ENCODE data around the gene PRICKLE1.

PRICKLE1 gene

DNA sequence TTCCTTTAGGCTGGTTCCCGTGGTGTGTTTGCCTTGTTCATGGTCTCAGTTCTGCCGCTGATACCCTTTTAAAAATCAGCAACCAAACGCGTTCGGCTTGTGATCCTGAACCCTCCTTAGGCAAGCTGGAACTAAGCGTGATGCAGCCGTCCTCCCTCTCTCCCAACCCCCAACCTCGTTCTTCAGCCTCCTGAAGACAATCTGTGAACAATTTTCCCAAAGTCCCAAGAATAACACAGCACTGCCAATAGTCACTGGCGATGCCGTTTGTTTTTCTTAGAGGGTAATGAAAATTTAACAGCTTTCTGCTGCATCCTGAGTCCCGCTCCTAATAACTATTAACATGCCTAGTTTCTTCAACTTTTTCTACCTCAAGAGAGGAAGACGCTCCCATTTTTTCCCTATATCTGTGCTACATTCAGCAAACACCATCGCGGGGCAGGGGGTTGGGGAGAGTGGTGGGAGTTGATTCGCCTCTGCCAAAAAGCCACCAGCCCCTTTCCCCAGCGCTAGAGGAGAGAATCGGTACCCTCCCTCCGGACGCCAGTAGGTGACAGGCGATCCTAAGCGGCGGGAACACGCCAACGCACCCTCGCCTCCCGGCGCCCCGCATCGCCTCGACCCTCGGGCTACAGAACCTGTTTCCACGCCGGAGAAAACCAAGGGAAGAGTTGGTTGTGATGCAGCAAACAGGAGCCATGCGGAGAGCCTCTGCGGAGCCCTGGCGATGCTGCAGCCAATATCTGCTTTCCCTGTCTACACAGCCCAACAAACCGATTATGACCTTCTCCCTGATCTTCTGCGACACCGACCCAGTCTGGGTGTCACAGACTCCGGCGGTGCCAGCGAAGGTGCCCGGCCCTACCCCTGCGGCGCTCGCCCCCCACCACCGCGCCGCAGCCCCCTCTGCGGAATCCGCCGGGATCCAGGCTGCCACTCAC, 752 bp downstream of the PRICKLE1 start:
- DNase-seq: no peak

DNA sequence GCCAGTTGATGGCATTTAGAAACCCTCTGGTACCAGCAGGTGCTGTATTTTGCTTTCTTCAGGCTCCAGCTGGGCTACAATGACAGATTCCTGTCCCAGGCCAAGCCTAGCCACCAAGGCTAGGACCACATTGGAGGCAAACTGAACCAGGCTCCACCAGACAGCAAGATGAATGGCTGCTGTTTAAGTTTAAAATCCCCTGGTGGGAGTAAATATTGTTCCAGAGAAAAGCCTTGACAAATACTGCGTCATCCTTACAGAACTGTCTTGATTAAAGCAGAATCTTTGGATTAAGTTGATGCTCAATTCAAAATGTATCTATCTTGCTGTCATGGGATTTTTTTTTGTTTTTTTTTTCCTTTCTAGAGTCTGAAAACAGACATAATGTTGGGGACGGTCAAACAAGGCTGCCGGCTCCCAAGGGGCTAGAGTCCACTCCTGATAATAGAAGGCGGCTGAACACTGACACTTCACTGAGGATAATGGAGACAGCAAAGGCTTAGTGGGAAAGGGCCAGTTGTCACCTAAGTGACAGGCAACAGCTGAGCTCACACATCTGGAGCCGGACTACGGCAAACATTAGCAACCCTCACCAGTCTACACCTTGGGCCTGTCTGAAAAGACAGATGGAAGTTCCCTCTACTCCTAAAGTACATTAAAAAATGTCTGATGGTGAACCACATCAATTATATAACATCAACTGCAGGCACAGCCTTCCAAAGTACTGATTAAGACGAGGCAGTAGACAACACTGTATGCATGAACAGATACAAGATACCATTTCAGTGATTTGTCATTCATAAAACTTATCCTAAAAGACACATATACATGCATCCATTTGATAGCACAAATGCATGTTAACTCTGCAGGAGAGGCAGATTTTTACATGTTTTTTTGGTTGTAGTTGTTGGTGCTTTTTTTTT, 1.7 kb downstream of the PRICKLE1 start:
- no peak for DNase-seq

DNA sequence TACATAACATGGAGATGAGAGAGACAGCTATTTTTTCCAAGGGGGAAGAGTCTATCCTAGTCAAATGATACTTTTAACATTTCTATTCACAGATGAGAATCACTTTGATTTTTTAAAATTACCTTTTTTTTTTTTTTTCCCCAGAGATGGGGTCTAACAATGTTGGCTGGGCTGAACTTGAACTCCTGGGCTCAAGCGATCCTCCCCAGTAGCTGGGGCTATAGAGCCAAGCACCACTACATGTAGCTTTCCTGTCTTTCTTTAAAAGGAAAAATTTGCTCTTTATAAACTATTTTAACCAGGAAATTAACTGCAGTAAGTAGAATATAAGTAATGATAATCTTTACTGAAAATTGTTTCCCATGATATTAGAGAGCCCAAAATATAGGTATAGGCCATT, 3.3 kb downstream of the PRICKLE1 start:
- DNase-seq: no peak

DNA sequence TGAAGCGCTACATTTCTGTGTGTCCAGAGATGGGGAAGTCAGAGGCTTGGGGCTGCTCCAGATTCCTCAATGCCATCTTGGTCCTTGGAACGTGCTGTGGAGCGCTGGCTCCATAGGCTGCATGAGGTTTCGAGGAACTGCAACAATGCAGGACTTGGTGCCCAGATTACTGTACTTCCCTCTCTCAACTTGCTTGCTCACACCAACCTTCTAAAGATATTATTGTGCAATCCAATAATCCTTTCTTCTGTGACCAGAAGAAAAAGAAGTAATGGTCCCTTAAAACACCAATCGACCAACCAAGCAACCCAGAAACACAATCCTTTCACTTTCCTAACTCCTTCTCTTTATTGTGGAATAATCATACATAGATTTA, 3.7 kb downstream of the PRICKLE1 start:
- DNase-seq: no peak

DNA sequence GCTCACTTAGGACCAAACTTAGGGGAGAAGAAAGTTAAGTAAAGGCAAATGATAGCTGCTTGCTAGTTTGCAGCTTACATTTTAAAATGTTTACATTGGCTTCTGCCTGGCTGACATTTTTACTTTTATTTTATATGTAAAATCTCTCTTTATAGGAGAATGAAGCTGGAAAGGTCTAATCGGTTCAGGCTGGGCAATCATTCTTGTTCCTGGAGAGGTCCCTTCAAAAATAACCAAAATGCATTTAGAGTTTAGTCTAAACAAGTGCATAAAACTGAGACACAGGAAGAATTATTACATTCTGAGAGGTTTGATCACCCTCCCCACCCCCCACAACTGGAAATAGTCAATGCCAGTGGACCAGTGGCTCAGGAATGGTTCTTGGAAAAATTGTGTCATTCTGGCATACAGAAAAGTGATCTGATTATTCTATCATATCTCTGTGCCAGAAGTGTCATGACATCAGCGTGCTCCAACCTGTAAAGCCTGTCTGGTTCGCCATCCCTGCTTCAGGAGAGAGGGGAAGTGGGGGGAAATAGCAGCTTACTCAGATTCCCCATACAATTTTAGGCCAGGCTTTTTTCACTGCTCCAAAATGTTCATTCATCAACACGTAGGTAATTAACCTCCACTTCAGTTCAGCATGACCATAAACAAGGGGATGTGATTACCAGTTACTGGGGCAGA, 4.2 kb downstream of the PRICKLE1 start:
- no peak for DNase-seq

DNA sequence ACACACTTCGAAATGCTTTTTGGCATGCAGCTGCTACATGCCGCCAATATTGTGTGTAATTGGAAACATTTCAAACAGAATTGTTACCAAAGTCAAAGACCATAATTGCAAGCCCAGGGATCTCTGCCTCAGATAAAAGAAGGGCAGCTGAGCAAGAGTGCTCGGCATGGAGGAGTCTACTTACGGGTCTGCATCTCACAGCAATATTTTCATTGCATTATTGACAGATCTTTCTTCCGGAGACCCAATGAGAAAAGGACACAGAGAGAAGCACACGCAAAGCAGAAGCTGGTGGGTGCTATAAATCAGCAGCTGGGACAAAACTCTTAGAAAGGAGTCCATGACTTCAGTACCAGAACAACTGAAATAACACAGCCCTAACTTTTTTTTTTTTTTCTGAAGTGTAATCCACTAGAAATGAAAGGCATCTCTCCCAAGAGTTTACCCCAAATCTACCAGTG, 4.9 kb downstream of the PRICKLE1 start:
- no peak for DNase-seq

DNA sequence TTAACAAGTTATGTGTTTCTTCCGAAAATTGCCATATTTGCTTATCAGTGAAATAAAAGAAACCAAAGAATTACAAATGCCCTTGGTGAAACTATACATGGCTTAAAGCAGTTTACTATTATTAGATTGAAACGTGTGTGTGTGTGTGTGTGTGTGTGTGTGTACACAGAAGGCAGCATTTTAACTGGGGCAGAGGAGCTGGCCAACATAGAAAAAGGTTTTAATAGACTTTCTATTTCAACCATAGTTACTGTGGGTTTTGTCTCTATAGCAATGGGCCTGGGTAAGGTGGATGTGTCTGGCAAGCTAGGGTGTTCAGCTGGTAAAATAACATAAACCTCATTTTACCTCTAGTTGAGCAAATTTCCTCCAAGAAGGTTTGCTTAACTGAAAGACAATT, 6.5 kb downstream of the PRICKLE1 start:
- DNase-seq: no peak

DNA sequence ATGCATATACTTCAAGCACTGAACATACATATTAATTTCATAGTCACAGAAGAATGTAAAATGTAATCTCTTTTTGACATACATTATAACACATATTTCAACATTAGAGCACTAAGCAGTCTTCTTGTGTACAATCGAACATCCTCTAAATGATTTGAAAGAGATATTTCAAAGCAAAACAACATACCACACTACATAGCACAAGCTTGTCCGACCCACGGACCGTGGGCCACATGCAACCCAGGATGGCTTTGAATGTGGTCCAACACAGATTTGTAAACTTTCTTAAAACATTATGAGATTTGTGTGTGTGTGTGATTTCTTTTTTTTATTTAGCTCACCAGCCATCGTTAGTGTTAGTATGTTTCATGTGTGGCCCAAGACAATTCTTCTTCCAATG, 7.0 kb downstream of the PRICKLE1 start:
- no peak for DNase-seq

DNA sequence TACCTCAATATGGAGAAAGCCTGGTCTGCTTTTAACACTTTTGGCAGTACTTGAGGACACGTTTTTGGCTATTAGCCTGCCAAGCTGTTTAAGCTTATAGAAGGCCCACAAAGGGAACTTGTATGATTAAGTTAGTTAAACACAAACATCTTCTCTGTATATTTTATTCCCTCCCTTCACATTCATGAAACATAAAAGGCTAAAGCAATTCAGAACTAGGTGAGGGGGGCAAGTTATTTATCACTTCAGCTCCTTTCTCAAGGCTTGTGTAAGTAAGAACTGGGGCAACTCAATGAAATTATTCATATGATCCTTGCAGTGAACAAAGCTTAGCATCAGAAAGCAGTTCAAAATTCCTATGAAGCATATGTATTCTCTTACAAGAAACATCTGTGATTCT, 7.5 kb downstream of the PRICKLE1 start:
- DNase-seq: no peak

DNA sequence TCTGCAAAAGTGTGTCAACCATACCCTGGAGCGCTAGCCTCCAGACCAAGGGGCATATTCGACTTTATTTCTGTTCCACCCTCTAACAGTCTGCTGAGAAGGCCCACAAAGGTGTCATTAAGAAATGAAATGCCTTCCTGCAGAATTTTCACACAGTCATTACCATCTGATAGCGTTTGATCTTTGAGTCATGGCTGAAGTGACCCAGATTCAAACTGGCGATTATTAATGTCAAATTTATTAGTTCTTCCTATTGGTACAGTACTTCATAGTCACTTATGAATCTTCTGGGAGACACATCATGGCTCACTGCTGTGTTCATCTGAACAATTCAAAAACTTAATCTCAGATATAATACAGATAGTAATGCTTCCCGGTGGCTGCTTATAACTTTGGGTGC, 13.2 kb downstream of the PRICKLE1 start:
- DNase-seq: no peak

DNA sequence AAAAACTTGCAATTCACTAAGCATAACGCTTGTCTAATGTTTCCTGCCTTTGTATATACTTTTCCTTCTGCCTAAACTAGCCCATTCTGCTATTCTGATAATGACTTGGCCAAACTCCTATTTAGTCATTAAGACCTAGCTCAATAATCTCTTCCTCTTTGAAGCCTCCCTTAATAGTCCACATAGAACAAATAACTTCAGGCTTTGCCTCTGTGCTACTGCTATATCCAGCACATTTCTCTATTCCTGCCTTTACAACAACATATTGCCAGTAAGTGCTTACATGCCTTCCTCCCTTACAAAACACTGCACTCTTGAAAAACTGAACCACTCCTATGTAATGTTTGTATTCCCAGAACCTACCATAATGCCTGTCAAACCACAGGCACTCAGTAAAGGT, 13.8 kb downstream of the PRICKLE1 start:
- DNase-seq: no peak

DNA sequence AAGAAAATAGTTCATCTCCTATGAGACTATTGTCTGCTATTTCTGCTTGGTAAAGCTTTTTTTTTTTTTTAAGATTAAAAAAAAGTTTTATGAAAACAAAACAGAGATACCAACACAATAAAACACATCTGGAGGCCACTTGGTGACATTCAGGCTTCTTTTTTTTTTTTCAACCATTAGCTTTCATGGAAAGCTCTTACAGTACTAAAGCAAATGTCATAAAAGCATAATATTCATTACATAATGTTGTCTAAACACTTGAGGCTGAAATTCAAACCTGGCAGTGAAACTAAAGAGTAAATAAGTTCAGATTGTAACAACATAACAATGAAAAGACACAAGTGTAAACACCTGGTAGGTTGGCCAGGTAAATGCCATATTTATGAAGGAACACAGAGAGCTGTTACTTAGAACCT, 14.7 kb downstream of the PRICKLE1 start:
- no peak for DNase-seq

DNA sequence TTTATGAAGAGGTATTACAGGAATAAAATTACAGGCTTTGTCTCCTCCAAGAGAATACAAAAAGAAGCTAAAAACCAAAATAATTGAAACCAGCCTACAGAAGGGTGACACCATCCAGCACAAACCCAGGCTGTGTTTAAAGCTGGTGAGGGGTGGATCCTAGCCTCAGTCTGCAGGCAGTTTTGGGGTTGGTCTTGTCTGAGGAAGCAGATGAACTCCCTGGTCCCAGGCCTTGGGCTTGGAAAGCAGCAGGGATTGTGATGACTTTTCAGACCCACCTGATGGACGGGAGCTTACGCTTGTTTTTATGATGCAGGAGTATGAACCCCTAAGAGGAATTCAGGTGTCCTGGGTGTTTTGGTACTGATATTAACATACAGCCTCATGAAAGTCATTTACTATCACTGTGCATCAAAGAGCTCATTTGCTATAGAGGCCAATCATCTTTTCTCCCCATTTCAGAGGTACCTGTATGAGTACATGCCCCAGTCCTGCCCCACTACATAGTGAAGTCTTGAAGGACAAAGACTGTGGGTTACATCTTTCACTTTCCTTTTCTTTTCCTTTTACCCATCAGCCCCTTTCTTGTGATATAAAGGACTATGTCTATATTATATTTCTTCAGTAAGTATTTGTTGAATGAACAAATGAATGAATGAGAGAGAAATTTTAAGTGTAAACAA, 18.1 kb downstream of the PRICKLE1 start:
- DNase-seq: no peak

DNA sequence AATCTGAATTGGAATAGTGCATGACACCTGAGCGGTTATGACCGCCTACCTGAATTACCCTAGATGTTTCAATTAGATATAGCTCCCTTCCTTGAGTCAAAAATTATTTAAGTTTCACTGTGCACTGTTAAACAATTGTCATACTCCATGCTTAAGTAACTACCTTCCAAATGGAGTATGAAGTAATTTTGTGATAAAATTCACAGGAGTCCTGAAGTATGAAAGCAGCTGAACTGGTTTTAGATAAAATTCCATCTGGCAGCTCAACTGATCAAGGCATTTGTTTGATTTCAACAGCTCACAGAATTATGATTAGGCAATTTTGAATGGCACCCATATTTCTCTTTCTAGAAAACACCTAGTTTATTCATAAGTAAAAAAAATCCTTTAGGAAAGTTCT, 19.5 kb downstream of the PRICKLE1 start:
- no peak for DNase-seq

DNA sequence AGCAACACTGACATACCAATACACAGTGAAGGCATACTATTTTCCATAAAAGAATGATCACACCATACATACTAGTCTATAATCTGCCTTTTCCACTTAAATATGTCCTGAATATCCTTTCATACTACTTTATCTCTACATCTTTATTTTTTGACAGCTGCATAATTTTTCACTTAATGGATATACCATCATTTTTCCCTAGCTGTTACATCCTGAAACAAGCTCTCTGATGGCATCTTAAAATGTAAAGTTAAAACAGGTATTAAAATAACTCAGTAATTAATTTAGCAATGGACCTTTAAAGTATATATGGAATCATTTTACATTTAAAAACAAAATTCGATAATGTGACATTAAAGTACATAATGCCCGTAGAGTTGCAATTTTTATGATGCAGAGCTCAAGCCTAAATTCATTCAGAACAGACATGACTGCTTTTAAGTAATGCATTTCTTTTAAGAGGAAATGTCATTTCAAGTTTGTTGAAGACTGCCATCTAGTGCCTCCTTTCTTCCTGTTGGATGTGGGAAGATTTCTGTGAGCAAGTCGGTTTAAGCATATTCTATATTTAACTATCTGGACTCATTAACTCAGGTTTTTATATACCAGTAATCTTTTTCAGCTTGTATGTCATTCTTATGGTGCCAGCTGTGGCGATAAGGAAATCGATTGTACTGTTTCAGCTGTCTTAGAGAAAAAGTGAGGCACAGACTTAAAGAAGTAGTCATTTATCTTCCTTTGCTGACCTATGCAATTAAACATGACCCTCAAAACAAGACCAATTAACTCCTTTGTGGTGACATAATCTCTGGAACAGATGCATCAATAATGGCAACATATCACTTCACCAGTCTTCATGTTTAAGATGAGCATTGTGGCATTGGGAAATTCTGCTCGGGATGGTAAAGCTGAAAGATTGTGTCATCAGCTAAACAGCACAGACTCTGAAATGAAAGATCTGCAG, 20.3 kb downstream of the PRICKLE1 start:
- DNase-seq: no peak

DNA sequence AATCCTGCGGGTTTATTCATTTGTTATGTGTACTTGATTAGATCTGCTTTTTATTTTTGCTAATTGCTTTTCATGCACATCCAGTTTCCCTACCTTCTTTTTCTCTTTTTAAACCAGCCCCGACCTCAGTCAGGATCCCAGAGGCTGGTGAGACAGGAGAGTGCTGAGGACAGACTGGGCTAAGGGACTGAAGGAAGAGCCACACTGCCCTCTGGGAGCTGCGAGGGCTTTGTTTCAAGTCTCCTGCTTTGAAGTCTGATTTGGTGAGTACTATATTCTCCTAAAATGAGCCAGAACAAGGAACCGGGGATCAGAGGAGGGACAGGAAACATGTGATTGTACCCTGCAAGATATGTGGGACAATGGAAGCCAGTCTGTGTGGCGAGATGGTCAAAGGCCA, 23.9 kb downstream of the PRICKLE1 start:
- DNase-seq: no peak

DNA sequence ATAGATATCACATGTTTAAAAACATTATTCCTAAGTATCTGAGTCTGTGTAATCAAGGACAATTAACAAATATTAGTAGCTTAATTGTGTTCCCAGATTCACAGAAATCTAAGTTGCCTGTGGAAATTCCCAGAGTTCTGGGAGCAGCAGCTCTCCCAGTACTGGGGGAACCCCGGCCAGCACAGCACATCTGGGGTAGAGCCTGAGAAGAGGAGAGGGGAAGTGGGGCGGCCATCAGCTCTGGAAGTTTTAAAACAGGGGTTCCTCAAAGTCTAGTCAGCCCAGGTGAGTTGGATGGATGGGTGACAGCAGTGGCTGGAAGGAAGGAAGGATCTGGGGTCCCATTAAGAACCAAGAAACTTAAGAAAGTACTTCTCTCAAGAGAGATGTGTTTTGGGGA, 24.6 kb downstream of the PRICKLE1 start:
- no peak for DNase-seq

DNA sequence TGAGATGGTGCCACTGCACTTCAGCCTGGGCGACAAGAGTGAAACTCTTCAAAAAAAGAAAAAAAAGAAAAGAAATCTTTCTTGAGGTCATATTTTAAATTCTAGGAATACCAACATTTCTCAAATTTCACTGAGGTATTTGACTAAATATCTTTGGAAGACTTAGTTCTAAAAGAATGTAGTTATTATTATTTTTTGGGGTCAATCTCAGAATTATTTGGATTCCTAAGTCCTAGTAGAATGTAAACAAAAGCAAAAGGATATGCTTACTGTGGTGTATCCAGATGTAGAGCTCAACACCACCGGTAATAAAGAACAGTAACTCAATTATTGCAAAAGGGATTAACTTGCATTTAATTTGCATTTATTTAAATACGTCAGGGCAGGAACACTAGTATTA, 25.0 kb downstream of the PRICKLE1 start:
- no peak for DNase-seq

DNA sequence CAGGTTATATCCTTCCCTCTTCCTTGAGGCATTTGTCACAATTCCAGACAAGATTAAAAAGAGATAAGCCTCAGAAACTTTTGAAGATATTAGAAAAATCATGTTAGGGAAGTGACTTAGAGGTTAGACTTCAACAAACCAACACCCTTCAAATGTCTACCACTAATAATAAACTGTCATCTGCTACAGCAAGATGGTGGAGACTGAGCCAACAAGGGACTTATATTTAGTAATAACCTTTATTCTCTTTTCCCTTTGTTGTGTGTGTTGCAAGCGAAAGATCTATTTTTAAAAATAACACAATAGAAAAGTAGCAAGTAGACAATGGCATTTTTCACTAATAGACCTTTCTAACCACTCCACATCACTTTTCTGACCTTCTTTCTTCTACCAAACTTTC, 28.6 kb downstream of the PRICKLE1 start:
- no peak for DNase-seq

DNA sequence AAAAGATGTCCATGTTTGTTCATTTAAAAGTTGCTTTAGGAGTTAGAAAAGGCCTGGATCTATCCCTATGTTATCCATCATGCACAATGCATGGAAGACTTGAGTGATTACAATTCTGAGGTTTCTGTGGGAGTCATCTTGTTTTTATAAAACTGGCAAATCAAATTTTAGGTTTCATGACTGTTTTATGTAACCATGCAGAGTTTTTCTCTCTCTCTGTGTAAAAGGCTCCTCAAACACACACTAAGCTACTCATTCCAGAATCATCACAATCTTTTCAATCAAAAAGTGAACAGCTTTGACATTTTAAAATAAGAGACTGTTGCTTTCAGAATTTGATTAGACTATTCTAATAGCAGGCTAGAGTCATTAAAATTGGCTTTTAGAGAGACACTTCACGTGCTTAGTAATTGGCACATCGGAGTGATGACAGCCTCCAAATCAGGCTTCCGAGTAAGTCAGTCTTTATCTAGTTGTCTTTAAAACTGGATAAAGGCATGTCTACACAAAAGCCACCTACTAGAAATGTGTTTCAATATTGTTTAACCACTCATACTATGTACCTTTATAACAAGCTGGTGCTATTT, 31.9 kb downstream of the PRICKLE1 start:
- no peak for DNase-seq

DNA sequence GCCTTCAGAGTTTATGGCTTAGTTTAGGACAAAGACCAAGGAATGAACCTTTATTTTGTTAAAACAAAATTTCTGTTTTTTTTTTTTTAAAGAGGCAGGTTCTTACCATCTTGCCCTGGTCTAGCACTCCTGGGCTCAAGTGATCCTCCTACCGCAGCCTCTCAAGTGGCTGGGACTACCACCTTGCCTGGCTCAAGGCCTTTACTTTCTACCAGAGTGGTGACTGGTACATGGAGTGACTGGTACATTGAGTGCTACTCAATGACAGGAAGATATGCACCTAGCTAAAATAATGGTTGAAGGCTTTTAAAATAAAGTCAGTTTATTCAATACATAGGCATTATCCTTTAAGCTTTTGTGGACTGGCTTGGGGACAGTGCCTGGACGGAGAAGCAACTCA, 32.6 kb downstream of the PRICKLE1 start:
- DNase-seq: no peak

Data from CD4-positive, alpha-beta T cell treated with Interleukin-1 beta for 1 hour (primary cell).